ENCODE results near the gene CHMP5.

The CHMP5 gene

DNA sequence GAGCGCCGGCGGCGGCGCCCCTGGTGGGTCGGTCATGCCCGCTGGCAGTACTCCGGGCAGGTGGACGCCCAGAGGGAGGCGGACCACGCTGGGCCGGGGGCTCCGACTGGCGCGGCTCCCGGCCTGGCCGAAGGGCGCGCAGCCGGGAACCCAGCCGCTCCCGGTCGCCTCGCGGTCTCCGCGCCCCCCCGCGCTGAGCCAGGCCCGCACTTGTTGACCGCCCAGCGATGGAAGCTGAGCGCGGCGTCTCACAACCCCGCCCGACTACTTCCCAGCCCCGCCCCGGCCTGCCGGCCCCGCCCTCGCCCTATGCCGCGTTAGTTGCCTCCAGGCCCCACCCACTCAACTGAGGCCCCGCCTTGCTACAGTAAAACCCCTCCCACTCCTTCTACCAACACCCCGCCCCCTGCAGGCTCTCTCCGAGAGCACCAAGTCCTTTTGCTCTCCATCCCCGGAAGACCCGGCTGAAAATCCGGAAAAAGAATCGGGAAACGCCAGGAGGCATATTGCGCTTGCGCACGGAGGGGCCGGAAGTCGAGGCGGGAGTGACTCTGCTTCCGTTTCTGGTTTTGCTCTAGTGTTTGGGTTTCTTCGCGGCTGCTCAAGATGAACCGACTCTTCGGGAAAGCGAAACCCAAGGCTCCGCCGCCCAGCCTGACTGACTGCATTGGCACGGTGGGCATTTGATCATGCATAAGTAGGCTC lies at the start of gene CHMP5, which contains the start of gene BAG1:
Gene CHMP5, plus strand, starts transcription at position 577 of the 705 bp plus-strand sequence. Its CDS starts 30 bp downstream, at position 607.
Gene BAG1, minus strand, starts transcription at position 236 of the 705 bp plus-strand sequence.
- TF ChIP-seq ZNF8 (CRISPR knock-in tag; IDR thresholded peaks at IDR 0.05) (no peak), PPARA (CRISPR knock-in tag; IDR thresholded peaks at IDR 0.05; ENCODE audit: borderline replicate concordance) (no peak), SNAI2 (CRISPR knock-in tag; IDR thresholded peaks at IDR 0.05) (no peak), RARB (CRISPR knock-in tag; IDR thresholded peaks at IDR 0.05) (no peak), TCF4 (CRISPR knock-in tag; IDR thresholded peaks at IDR 0.05; ENCODE audit: borderline replicate concordance) (no peak), ZNF70 (CRISPR knock-in tag; IDR thresholded peaks at IDR 0.05) (no peak)
- TF ChIP-seq, protein P1, sequence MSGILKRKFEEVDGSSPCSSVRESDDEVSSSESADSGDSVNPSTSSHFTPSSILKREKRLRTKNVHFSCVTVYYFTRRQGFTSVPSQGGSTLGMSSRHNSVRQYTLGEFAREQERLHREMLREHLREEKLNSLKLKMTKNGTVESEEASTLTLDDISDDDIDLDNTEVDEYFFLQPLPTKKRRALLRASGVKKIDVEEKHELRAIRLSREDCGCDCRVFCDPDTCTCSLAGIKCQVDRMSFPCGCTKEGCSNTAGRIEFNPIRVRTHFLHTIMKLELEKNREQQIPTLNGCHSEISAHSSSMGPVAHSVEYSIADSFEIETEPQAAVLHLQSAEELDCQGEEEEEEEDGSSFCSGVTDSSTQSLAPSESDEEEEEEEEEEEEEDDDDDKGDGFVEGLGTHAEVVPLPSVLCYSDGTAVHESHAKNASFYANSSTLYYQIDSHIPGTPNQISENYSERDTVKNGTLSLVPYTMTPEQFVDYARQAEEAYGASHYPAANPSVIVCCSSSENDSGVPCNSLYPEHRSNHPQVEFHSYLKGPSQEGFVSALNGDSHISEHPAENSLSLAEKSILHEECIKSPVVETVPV (CRISPR knock-in tag; IDR thresholded peaks at IDR 0.05) = no peak
- peak; percentile 92 for ATAC-seq

GRCh38 chr9:33220681-33221567 lies 43.9 kb upstream of the CHMP5 start:
- no peak for ATAC-seq
- TF ChIP-seq CSDC2 (CRISPR knock-in tag; IDR thresholded peaks at IDR 0.05) (no peak), CREB5 (CRISPR knock-in tag; IDR thresholded peaks at IDR 0.05; ENCODE audit: low read depth) (no peak), TSHZ2 (CRISPR knock-in tag; IDR thresholded peaks at IDR 0.05) (no peak), TCF4 (CRISPR knock-in tag; IDR thresholded peaks at IDR 0.05; ENCODE audit: borderline replicate concordance) (no peak), BACH2 (CRISPR knock-in tag; IDR thresholded peaks at IDR 0.05; ENCODE audit: borderline replicate concordance) (no peak), ZFP30 (CRISPR knock-in tag; IDR thresholded peaks at IDR 0.05) (no peak), OSR1 (CRISPR knock-in tag; IDR thresholded peaks at IDR 0.05) (no peak), TOX (CRISPR knock-in tag; IDR thresholded peaks at IDR 0.05; ENCODE audit: borderline replicate concordance) (no peak), ESRRG (CRISPR knock-in tag; IDR thresholded peaks at IDR 0.05) (no peak), ZFP3 (CRISPR knock-in tag; IDR thresholded peaks at IDR 0.05) (no peak), GLIS3 (CRISPR knock-in tag; IDR thresholded peaks at IDR 0.05) (no peak)
- TF ChIP-seq, protein P1 (CRISPR knock-in tag; IDR thresholded peaks at IDR 0.05) = no peak
- TF ChIP-seq, protein P2, sequence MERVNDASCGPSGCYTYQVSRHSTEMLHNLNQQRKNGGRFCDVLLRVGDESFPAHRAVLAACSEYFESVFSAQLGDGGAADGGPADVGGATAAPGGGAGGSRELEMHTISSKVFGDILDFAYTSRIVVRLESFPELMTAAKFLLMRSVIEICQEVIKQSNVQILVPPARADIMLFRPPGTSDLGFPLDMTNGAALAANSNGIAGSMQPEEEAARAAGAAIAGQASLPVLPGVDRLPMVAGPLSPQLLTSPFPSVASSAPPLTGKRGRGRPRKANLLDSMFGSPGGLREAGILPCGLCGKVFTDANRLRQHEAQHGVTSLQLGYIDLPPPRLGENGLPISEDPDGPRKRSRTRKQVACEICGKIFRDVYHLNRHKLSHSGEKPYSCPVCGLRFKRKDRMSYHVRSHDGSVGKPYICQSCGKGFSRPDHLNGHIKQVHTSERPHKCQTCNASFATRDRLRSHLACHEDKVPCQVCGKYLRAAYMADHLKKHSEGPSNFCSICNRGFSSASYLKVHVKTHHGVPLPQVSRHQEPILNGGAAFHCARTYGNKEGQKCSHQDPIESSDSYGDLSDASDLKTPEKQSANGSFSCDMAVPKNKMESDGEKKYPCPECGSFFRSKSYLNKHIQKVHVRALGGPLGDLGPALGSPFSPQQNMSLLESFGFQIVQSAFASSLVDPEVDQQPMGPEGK (CRISPR knock-in tag; IDR thresholded peaks at IDR 0.05; ENCODE audit: borderline replicate concordance) = no peak
- TF ChIP-seq, protein P3, sequence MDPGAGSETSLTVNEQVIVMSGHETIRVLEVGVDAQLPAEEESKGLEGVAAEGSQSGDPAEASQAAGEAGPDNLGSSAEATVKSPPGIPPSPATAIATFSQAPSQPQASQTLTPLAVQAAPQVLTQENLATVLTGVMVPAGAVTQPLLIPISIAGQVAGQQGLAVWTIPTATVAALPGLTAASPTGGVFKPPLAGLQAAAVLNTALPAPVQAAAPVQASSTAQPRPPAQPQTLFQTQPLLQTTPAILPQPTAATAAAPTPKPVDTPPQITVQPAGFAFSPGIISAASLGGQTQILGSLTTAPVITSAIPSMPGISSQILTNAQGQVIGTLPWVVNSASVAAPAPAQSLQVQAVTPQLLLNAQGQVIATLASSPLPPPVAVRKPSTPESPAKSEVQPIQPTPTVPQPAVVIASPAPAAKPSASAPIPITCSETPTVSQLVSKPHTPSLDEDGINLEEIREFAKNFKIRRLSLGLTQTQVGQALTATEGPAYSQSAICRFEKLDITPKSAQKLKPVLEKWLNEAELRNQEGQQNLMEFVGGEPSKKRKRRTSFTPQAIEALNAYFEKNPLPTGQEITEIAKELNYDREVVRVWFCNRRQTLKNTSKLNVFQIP (CRISPR knock-in tag; IDR thresholded peaks at IDR 0.05; ENCODE audit: borderline replicate concordance, low read depth) = no peak
